Measurements from ENCODE around the gene AEBP1. TPM values are rescaled to one million over a fixed set of nuclear protein-coding genes. Genes with fewer than 3 reads are reported as not detected.

The AEBP1 gene
- total RNA-seq, 1 experiment from 2014 or later = 50.8 TPM

DNA sequence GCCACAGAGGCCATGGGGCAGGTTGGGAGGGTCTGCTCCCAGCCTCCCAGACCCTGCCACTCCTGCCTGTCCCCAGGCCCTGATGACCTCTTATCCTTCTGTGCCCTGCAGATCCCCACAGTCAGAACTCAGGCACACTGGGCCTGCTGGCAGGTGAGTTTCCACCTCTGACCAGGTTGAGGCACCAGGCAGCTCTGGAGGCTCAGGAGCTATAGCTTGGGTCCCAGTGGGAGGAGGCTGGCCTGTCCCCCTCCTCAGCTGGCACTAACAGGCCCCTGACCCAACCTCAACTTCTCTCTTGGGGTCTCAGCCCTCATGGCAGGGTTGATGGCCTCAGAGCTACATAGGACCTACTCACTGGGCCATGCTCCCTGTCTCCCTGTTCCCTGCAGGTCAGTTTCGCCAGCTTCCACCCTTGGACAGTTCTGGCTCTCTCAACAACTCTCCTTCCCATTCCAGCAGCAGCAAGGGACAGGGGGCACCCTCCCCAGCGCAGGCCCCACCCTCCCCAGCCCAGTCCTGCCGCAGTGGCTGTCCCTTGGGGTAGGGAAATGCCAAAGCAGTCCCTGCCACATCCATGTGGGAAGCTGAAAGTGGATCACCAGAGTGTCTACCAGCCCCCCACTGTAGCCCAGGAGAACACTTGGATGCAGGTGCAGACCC is 2.7 kb upstream of the AEBP1 start:
- Mint-ChIP-seq H3K4me1 (peaks cover 15% of the 10 kb centered on the region), H3K27ac (no peak overlapping the region)
- ATAC-seq = no peak

GRCh38 chr7:44101966-44102845 is 1.9 kb upstream of the AEBP1 start:
- ChIA-PET POLR2A (interaction anchor here (0.6 kb wide), 1 partner anchor 16 kb away, joined by 3 read pairs; no protein-coding TSS in a partner anchor), CTCF (interaction anchor here (0.6 to 1.0 kb wide), 4 partner anchors 36 to 140 kb away, joined by 3 to 4 read pairs (median 3); no protein-coding TSS in a partner anchor)

More for the DNA sequence above, 2.7 kb upstream of the AEBP1 start:
- ChIA-PET POLR2A (interaction anchor here (0.6 to 0.8 kb wide), 2 partner anchors 16 to 37 kb away, joined by 3 to 4 read pairs; no protein-coding TSS in a partner anchor), CTCF (interaction anchor here (0.6 to 1.0 kb wide), 4 partner anchors 35 to 141 kb away, joined by 3 to 4 read pairs (median 3); no protein-coding TSS in a partner anchor)
- H3K9me3 Mint-ChIP-seq = no peaks in the 10 kb centered on the region
- H3K36me3 Mint-ChIP-seq = 0 out of 2 replicates have a peak, but pooled peaks cover 2% of the 10 kb centered on the region
- TF ChIP-seq, protein P1, sequence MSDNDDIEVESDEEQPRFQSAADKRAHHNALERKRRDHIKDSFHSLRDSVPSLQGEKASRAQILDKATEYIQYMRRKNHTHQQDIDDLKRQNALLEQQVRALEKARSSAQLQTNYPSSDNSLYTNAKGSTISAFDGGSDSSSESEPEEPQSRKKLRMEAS (CRISPR knock-in tag; IDR thresholded peaks at IDR 0.05) = no peak
- TF ChIP-seq ZNF423 (CRISPR knock-in tag; IDR thresholded peaks at IDR 0.05) = no peak
- TF ChIP-seq PRRX2 (CRISPR knock-in tag; IDR thresholded peaks at IDR 0.05) = no peak
- TF ChIP-seq TEAD4 (CRISPR knock-in tag; IDR thresholded peaks at IDR 0.05) = no peak
- TF ChIP-seq SMAD4 (CRISPR knock-in tag; IDR thresholded peaks at IDR 0.05) = no peak
- TF ChIP-seq STAT6 (CRISPR knock-in tag; conservative IDR thresholded peaks at IDR 0.05; ENCODE audit: low read depth) = no peak
- TF ChIP-seq ZNF232 (CRISPR knock-in tag; IDR thresholded peaks at IDR 0.05) = no peak
- TF ChIP-seq SOX15 (CRISPR knock-in tag; IDR thresholded peaks at IDR 0.05) = no peak
- TF ChIP-seq FOXJ3 (CRISPR knock-in tag; IDR thresholded peaks at IDR 0.05; ENCODE audit: borderline replicate concordance) = no peak
- TF ChIP-seq, protein P2, sequence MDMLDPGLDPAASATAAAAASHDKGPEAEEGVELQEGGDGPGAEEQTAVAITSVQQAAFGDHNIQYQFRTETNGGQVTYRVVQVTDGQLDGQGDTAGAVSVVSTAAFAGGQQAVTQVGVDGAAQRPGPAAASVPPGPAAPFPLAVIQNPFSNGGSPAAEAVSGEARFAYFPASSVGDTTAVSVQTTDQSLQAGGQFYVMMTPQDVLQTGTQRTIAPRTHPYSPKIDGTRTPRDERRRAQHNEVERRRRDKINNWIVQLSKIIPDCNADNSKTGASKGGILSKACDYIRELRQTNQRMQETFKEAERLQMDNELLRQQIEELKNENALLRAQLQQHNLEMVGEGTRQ (CRISPR knock-in tag; IDR thresholded peaks at IDR 0.05) = no peak
- TF ChIP-seq, protein P3, sequence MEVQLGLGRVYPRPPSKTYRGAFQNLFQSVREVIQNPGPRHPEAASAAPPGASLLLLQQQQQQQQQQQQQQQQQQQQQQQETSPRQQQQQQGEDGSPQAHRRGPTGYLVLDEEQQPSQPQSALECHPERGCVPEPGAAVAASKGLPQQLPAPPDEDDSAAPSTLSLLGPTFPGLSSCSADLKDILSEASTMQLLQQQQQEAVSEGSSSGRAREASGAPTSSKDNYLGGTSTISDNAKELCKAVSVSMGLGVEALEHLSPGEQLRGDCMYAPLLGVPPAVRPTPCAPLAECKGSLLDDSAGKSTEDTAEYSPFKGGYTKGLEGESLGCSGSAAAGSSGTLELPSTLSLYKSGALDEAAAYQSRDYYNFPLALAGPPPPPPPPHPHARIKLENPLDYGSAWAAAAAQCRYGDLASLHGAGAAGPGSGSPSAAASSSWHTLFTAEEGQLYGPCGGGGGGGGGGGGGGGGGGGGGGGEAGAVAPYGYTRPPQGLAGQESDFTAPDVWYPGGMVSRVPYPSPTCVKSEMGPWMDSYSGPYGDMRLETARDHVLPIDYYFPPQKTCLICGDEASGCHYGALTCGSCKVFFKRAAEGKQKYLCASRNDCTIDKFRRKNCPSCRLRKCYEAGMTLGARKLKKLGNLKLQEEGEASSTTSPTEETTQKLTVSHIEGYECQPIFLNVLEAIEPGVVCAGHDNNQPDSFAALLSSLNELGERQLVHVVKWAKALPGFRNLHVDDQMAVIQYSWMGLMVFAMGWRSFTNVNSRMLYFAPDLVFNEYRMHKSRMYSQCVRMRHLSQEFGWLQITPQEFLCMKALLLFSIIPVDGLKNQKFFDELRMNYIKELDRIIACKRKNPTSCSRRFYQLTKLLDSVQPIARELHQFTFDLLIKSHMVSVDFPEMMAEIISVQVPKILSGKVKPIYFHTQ (CRISPR knock-in tag; IDR thresholded peaks at IDR 0.05) = no peak
- no peak for TF ChIP-seq ESRRA (CRISPR knock-in tag; IDR thresholded peaks at IDR 0.05; ENCODE audit: borderline replicate concordance)
- no peak for TF ChIP-seq SP1 (CRISPR knock-in tag; conservative IDR thresholded peaks at IDR 0.05)
- TF ChIP-seq IRF2 (CRISPR knock-in tag; IDR thresholded peaks at IDR 0.05; ENCODE audit: borderline replicate concordance, low read depth) = no peak
- no peak overlapping the region for H3K4me3 Mint-ChIP-seq
- DNase-seq (ENCODE audit: low spot score) = no peak
- peaks cover 27% of the 10 kb centered on the region for H3K27me3 Mint-ChIP-seq (ENCODE audit: low read depth)

More at GRCh38 chr7:44101966-44102845, 1.9 kb upstream of the AEBP1 start:
- peak overlapping the region; percentile 16 for H3K4me3 Mint-ChIP-seq
- no peak for TF ChIP-seq ZNF219 (CRISPR knock-in tag; IDR thresholded peaks at IDR 0.05; ENCODE audit: borderline replicate concordance)
- TF ChIP-seq MXD4 (CRISPR knock-in tag; IDR thresholded peaks at IDR 0.05; ENCODE audit: borderline replicate concordance) = no peak
- TF ChIP-seq MLX (CRISPR knock-in tag; IDR thresholded peaks at IDR 0.05) = no peak
- no peak for TF ChIP-seq ZNF671 (CRISPR knock-in tag; IDR thresholded peaks at IDR 0.05)
- TF ChIP-seq CDX4 (CRISPR knock-in tag; IDR thresholded peaks at IDR 0.05; ENCODE audit: borderline replicate concordance) = no peak
- H3K36me3 Mint-ChIP-seq = 0 out of 2 replicates have a peak, but pooled peaks cover 2% of the 10 kb centered on the region
- peaks cover 27% of the 10 kb centered on the region for H3K27me3 Mint-ChIP-seq (ENCODE audit: low read depth)
- ATAC-seq = no peak
- H3K4me1 Mint-ChIP-seq = peaks cover 15% of the 10 kb centered on the region
- no peaks in the 10 kb centered on the region for H3K9me3 Mint-ChIP-seq
- no peak for DNase-seq (ENCODE audit: low spot score)
- H3K27ac Mint-ChIP-seq = peak overlapping the region; percentile 34; the same call in 1 of the 2 replicates

Measured in WTC11 (cell line).